K562 (cell line): ENCODE measurements around the gene MTFMT. TPM values are rescaled to one million over a fixed set of nuclear protein-coding genes. Genes with fewer than 3 reads are reported as not detected.

Experiments used
- ATAC-seq: fragments of 200-7000 bp; cut with Tn5 transposase; 3 replicates; pipeline ENCODE4 v1.9.1; 2020; ENCODE audit warnings: moderate library complexity
- BruUV-seq: library from RNA; stranded (reverse); fragments of 400-500 nt; replicated peaks from 2 replicates; lab custom pipeline; 2021; lab: Mats Ljungman, UMichigan
- CTCF ChIA-PET: fragments of 300-600 bp; formaldehyde crosslinking; extraction: SDS; loops from one replicate; lab custom pipeline; 2021; ENCODE audit warnings: low intra/inter-chr PET ratio; lab: Yijun Ruan, JAX
- POLR2A ChIA-PET: fragments of 300-600, 350-650 bp; sonication (Branson Sonifier 250); formaldehyde crosslinking; extraction: SDS; loops from one replicate; lab custom pipeline; 2021; ENCODE audit warnings: antibody characterized with exemption, inconsistent platforms; lab: Yijun Ruan, JAX
- DNase-seq, 4 experiments: peaks; one replicate each; pipeline versions ENCODE4 v3.0.0 to v3.0.0-alpha.2; 2011 to 2018; ENCODE audit warnings: low spot score in 3 of 4, mixed read lengths in 3 of 4; ENCODE audit errors: extremely low read depth in 1 of 4
- FAIRE-seq: peaks from 2 replicates; lab custom pipeline; 2011; peaks lifted over from hg19 to GRCh38; lab: Jason Lieb, UNC
- H2AFZ ChIP-seq: 2 replicates; pipeline ENCODE4 v1.6.0; 2011; ENCODE audit warnings: low read depth, low read length, control low read depth, inconsistent platforms
- H3K27ac ChIP-seq: fragments of 200-600 bp; 3 replicates; pipeline ENCODE4 v1.8.0; 2011; ENCODE audit warnings: low read depth, mild to moderate bottlenecking, control low read depth, inconsistent platforms, low read length, moderate library complexity, mixed read lengths; ENCODE audit errors: extremely low read depth
- H3K27me3 ChIP-seq, 2 experiments: fragments of 300-600 bp in 1 of 2; 2 replicates in 1 of 2; 3 replicates in 1 of 2; pipeline versions ENCODE4 v1.6.0 to v1.8.0; 2011; ENCODE audit warnings: inconsistent platforms in 2 of 2, low read length in 2 of 2, mild to moderate bottlenecking in 1 of 2, mixed read lengths in 1 of 2, moderate library complexity in 1 of 2; ENCODE audit not compliant: control insufficient read depth in 2 of 2, insufficient read depth in 2 of 2
- H3K36me3 ChIP-seq: fragments of 300-600 bp; 3 replicates; pipeline ENCODE4 v1.8.0; 2011; ENCODE audit warnings: mild to moderate bottlenecking, low read length, inconsistent platforms; ENCODE audit not compliant: control insufficient read depth, insufficient read depth
- H3K4me1 ChIP-seq, 2 experiments: fragments of 200-600 bp in 1 of 2; replicated peaks in 1 of 2; 2 replicates in 1 of 2; 3 replicates in 1 of 2; pipeline versions ENCODE4 v1.5.1 to v1.8.0; 2011; ENCODE audit warnings: inconsistent platforms in 2 of 2, low read length in 2 of 2, mild to moderate bottlenecking in 1 of 2, mixed read lengths in 1 of 2, moderate library complexity in 1 of 2; ENCODE audit not compliant: control insufficient read depth in 2 of 2, insufficient read depth in 2 of 2
- H3K4me2 ChIP-seq: 2 replicates; pipeline ENCODE4 v1.6.1; 2011; ENCODE audit warnings: low read length, control low read depth, inconsistent platforms, mixed read lengths; ENCODE audit not compliant: insufficient read depth
- H3K4me3 ChIP-seq: fragments of 200-600 bp; sonication (generic), shearing (Covaris generic); 2 replicates; pipeline ENCODE4 v1.5.1; 2016; ENCODE audit warnings: control low read depth, inconsistent platforms
- H3K79me2 ChIP-seq: fragments of 200-600 bp; 3 replicates; pipeline ENCODE4 v1.8.0; 2011; ENCODE audit warnings: low read length, inconsistent platforms; ENCODE audit not compliant: control insufficient read depth, insufficient read depth
- H3K9ac ChIP-seq, 2 experiments: 2 replicates each; pipeline versions ENCODE4 v1.6.0 to v1.6.1; 2011; ENCODE audit warnings: low read depth in 2 of 2, low read length in 2 of 2, control low read depth in 1 of 2, inconsistent platforms in 1 of 2, mild to moderate bottlenecking in 1 of 2, mixed read lengths in 1 of 2; ENCODE audit not compliant: insufficient read depth in 1 of 2
- H3K9me1 ChIP-seq: one replicate; pipeline ENCODE4 v1.6.0; 2011; ENCODE audit warnings: inconsistent platforms, mild to moderate bottlenecking, low read length, moderate library complexity; ENCODE audit not compliant: control insufficient read depth, insufficient read depth
- H3K9me3 ChIP-seq: replicated peaks from 2 replicates; pipeline ENCODE4 v1.5.1; 2011; ENCODE audit warnings: low read depth, low read length, inconsistent platforms; ENCODE audit not compliant: control insufficient read depth, insufficient read depth
- H4K20me1 ChIP-seq: replicated peaks from 2 replicates; pipeline ENCODE4 v1.6.1; 2011; ENCODE audit warnings: low read length, inconsistent platforms, mixed read lengths; ENCODE audit not compliant: control insufficient read depth, insufficient read depth
- ARHGAP35 ChIP-seq: fragments of 450-650 bp; IDR thresholded peaks from 2 replicates; pipeline ENCODE4 v1.6.1; 2018; ENCODE audit not compliant: partially characterized antibody
- FOXK2 ChIP-seq, 2 experiments: fragments of 450-650 bp; IDR thresholded peaks in 1 of 2; conservative IDR thresholded peaks in 1 of 2; 2 replicates each; pipeline ENCODE4 v1.6.1; 2016; ENCODE audit warnings: low read depth in 2 of 2, mild to moderate bottlenecking in 1 of 2
- KLF1 ChIP-seq: fragments of 450-650 bp; IDR thresholded peaks from 2 replicates; pipeline ENCODE4 v1.6.1; 2016; ENCODE audit warnings: missing genetic modification characterization, missing compliant biosample characterization
- MEF2D ChIP-seq: conservative IDR thresholded peaks from 2 replicates; pipeline ENCODE4 v1.6.1; 2016; ENCODE audit warnings: low read depth, missing genetic modification characterization, missing compliant biosample characterization
- NFRKB ChIP-seq: fragments of 450-650 bp; IDR thresholded peaks from 2 replicates; pipeline ENCODE4 v1.6.1; 2016; ENCODE audit warnings: low read depth
- RFX7 ChIP-seq: fragments of 250-450 bp; sonication (Bioruptor Pico); IDR thresholded peaks from 2 replicates; pipeline ENCODE4 v1.5.1; 2021; ENCODE audit warnings: mild to moderate bottlenecking
- SMC3 ChIP-seq: conservative IDR thresholded peaks from 2 replicates; pipeline ENCODE4 v1.6.1; 2011; ENCODE audit warnings: low read depth, low read length, improper control_type of control experiment; ENCODE audit not compliant: insufficient read depth
- TARDBP ChIP-seq: fragments of 450-650 bp; IDR thresholded peaks from 2 replicates; pipeline ENCODE4 v1.6.1; 2016
- ZNF140 ChIP-seq: fragments of 250-450 bp; sonication (Bioruptor Pico); IDR thresholded peaks from 2 replicates; pipeline ENCODE4 v1.8.0; 2021; ENCODE audit warnings: moderate library complexity, mild to moderate bottlenecking, inconsistent platforms
- ZNF175 ChIP-seq: fragments of 200-800 bp; sonication (Bioruptor generic); IDR thresholded peaks from 2 replicates; pipeline ENCODE4 v1.6.1; 2016; ENCODE audit warnings: low read depth, mild to moderate bottlenecking, missing genetic modification characterization, missing compliant biosample characterization
- ZNF253 ChIP-seq: fragments of 250-450 bp; sonication (Bioruptor Pico); conservative IDR thresholded peaks from 2 replicates; pipeline ENCODE4 v1.6.1; 2021; ENCODE audit warnings: mild to moderate bottlenecking
- ZNF316 ChIP-seq: fragments of 450-650 bp; IDR thresholded peaks from 2 replicates; pipeline ENCODE4 v1.6.1; 2016
- WGBS: fragments of 100-300 bp; shearing (Covaris generic); methylation state at CpG from one replicate; pipeline ENCODE4 v1.1.6; 2016; ENCODE audit warnings: low coverage, mixed read lengths; ENCODE audit not compliant: insufficient coverage; ENCODE audit errors: missing lambda C conversion rate; 5-methylcytosine and 5-hydroxymethylcytosine counted together
- in situ Hi-C: fragments of 300-500 bp; cut with MboI; formaldehyde crosslinking; loops from 4 replicates; pipeline ENCODE4 v1.15.0; 2018; ENCODE audit warnings: inconsistent platforms, mixed read lengths
- intact Hi-C: fragments of 100-400 bp; cut with micrococcal nuclease; formaldehyde crosslinking; loops from 2 replicates; pipeline ENCODE4 v1.14.2; 2022
- polyA plus RNA-seq, 8 experiments: library from polyadenylated mRNA; depleted of rRNA in 4 of 8; stranded (reverse) in 5 of 8; unstranded in 3 of 8; fragments of >200 nt; fragmentation: Nextera tagmentation in 2 of 8; fragmentation: Illumina TruSeq in 1 of 8; extraction: Ambion mirVana in 2 of 8; extraction: Trizol in 1 of 8; gene quantifications; 2 replicates each; pipeline versions ENCODE4 v1.2.1 to v1.2.3, GENCODE V29; 2011 to 2014; ENCODE audit warnings: inconsistent platforms in 1 of 8, missing spikeins in 1 of 8
- total RNA-seq, 7 experiments: library from RNA; depleted of rRNA in 6 of 7; stranded (reverse); fragments of >200 nt in 6 of 7; fragmentation: Illumina TruSeq in 2 of 7; extraction: Trizol in 2 of 7; gene quantifications; 2 replicates each; pipeline versions ENCODE4 v1.2.1 to v1.2.3, GENCODE V29; 2011 to 2021; ENCODE audit warnings: low replicate concordance in 1 of 7
- TF ChIP-seq, protein P1 (sequence below): fragments of 250-450 bp; sonication (Bioruptor Pico); IDR thresholded peaks from 2 replicates; pipeline ENCODE4 v1.8.0; 2022; ENCODE audit warnings: moderate library complexity, mild to moderate bottlenecking, inconsistent platforms
- TF ChIP-seq, protein P2 (sequence below): sonication (generic); formaldehyde crosslinking; IDR thresholded peaks from 2 replicates; pipeline ENCODE4 v1.8.0; 2022; ENCODE audit warnings: missing genetic modification reagents, mild to moderate bottlenecking, moderate library complexity, borderline replicate concordance
- TF ChIP-seq, protein P3 (sequence below), 2 experiments: fragments of 150-350 bp in 1 of 2; IDR thresholded peaks; 2 replicates each; pipeline ENCODE4 v1.6.1; 2012 to 2016; ENCODE audit warnings: low read depth in 2 of 2, low read length in 2 of 2, mild to moderate bottlenecking in 1 of 2, moderate library complexity in 1 of 2

Gene MTFMT
- total and polyA plus RNA-seq, 9 of the 15 experiments (the other 6 are each of a cell fraction or from before 2014, with no cell fraction given): 1.4 to 31.1 (median 16.2) TPM

DNA sequence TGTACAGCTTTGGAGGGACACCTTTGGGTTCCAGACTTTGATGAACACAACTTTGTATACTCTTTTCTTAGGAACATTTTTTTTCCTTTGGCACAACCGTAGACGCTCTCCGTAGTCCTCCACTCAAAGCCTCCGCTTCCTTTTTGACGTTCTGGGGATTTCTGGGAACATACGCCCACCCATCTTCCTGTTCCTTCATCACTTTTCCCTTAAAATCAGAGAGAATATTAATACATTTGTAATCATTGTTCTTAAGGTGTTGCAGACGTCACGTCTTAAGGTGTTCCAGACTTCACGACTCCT lies 39.3 kb downstream of the MTFMT start (continued):
- TF ChIP-seq, protein P1, sequence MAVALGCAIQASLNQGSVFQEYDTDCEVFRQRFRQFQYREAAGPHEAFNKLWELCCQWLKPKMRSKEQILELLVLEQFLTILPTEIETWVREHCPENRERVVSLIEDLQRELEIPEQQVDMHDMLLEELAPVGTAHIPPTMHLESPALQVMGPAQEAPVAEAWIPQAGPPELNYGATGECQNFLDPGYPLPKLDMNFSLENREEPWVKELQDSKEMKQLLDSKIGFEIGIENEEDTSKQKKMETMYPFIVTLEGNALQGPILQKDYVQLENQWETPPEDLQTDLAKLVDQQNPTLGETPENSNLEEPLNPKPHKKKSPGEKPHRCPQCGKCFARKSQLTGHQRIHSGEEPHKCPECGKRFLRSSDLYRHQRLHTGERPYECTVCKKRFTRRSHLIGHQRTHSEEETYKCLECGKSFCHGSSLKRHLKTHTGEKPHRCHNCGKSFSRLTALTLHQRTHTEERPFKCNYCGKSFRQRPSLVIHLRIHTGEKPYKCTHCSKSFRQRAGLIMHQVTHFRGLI (CRISPR knock-in tag): no peak
- no peak for TF ChIP-seq MEF2D (tag)

DNA sequence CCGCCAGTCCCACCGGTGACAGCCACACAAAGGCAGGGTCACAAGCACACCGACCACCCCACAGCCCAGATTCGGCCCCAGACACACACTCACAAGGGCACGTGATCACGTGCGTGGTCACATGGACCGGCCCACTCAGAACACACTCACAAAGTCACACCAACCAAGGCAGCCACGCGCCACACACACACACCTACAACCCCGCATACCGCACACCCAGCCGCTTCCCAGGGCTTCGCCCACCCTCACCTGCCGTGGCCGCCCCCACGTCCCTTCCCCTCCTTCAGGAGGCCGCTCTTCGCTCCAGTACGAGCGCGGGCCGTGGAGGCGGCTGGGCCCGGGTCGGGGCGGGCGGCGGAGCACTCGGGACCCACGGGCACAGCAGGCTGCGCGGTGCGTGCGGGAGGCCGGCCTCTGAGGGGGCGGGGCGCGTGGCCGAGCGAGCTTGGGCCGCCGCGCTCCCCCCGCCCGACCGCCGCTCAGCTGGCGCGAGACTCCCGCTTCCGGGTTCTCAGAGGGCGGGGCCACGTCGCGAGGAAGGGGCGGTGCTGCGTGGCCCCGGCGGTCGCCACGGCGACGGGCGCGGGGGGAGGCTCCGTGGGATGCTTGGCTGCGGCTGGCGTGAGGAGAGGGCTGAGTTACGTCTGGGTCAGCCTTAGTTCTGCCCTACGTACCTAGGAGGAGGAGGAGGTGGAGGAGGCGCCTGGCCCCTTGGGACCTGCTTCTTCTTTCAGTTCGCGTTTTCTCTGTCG lies 39.8 kb downstream of the MTFMT start, which contains the start of gene SPG21:
TSS of gene SPG21 (minus strand) at position 499 of the 752 bp plus-strand sequence. CDS start 6,345 bp downstream, outside the sequence.
- POLR2A ChIA-PET: interaction anchor here (0.6 to 1.7 kb wide), 9 partner anchors 11 to 424 kb away, joined by 3 to 6 read pairs (median 3); partner anchors contain the start of gene RNU5B-1
- no peaks in the 10 kb centered on the region for H3K9me3 ChIP-seq
- peak within 1 kb of the TSS; percentile 99 for H2AFZ ChIP-seq
- WGBS: under 1% methylated on average over 33 of the region's 75 CpGs
- DNase-seq (peak; percentile 97 to 98 (median 98)), FAIRE-seq (peak; percentile 89), ATAC-seq (peak; percentile 98)
- no peaks in the 10 kb centered on the region for H3K9me1 ChIP-seq
- peak within 1 kb of the TSS; percentile 85 for H3K27ac ChIP-seq
- intact Hi-C loops (no loop called here), in situ Hi-C loops (no loop called here)
- peak within 1 kb of the TSS; percentile 87 to 96 for H3K9ac ChIP-seq
- H4K20me1 ChIP-seq: no peaks in the 10 kb centered on the region
- H3K79me2 ChIP-seq: peaks cover 23% of the 10 kb centered on the region
- CTCF ChIA-PET: no interaction called here
- no TSS peak for BruUV-seq
- H3K4me3 ChIP-seq: peak within 1 kb of the TSS; percentile 83
- H3K4me1 ChIP-seq: peaks cover 5 to 14% of the 10 kb centered on the region in 2 experiments; a peak in 4 of 5 replicates
- H3K36me3 ChIP-seq: peaks cover 10% of the 10 kb centered on the region; the same call in 1 of the 3 replicates
- peak within 1 kb of the TSS; percentile 91 for H3K4me2 ChIP-seq
- H3K27me3 ChIP-seq: no peaks in the 10 kb centered on the region
- TF ChIP-seq NFRKB: peak; percentile 60; the same call in 1 of the 2 replicates
- TF ChIP-seq ZNF140: no peak
- TF ChIP-seq ZNF316: 0 out of 2 replicates have a peak, but pooled peaks have one; percentile 39
- TF ChIP-seq ZNF253: no peak
- TF ChIP-seq KLF1 (tag): peak; percentile 13; the same call in 1 of the 2 replicates
- TF ChIP-seq ARHGAP35: peak; percentile 74
- TF ChIP-seq FOXK2 (conservative IDR thresholded peaks at IDR 0.05 in 1 of 2, IDR thresholded peaks at IDR 0.05 in 1 of 2; ENCODE audit: low read depth in 2 of 2): peak; percentile 60 to 67; a peak in 3 of 4 replicates
- TF ChIP-seq ZNF175 (CRISPR knock-in tag): no peak
- no peak for TF ChIP-seq RFX7 (CRISPR knock-in tag)
- no peak for TF ChIP-seq SMC3
- TF ChIP-seq, protein P2, sequence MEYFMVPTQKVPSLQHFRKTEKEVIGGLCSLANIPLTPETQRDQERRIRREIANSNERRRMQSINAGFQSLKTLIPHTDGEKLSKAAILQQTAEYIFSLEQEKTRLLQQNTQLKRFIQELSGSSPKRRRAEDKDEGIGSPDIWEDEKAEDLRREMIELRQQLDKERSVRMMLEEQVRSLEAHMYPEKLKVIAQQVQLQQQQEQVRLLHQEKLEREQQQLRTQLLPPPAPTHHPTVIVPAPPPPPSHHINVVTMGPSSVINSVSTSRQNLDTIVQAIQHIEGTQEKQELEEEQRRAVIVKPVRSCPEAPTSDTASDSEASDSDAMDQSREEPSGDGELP (CRISPR knock-in tag): peak; percentile 98
- TF ChIP-seq, protein P3, sequence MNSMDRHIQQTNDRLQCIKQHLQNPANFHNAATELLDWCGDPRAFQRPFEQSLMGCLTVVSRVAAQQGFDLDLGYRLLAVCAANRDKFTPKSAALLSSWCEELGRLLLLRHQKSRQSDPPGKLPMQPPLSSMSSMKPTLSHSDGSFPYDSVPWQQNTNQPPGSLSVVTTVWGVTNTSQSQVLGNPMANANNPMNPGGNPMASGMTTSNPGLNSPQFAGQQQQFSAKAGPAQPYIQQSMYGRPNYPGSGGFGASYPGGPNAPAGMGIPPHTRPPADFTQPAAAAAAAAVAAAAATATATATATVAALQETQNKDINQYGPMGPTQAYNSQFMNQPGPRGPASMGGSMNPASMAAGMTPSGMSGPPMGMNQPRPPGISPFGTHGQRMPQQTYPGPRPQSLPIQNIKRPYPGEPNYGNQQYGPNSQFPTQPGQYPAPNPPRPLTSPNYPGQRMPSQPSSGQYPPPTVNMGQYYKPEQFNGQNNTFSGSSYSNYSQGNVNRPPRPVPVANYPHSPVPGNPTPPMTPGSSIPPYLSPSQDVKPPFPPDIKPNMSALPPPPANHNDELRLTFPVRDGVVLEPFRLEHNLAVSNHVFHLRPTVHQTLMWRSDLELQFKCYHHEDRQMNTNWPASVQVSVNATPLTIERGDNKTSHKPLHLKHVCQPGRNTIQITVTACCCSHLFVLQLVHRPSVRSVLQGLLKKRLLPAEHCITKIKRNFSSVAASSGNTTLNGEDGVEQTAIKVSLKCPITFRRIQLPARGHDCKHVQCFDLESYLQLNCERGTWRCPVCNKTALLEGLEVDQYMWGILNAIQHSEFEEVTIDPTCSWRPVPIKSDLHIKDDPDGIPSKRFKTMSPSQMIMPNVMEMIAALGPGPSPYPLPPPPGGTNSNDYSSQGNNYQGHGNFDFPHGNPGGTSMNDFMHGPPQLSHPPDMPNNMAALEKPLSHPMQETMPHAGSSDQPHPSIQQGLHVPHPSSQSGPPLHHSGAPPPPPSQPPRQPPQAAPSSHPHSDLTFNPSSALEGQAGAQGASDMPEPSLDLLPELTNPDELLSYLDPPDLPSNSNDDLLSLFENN (IDR thresholded peaks at IDR 0.05; ENCODE audit: low read depth in 2 of 2, low read length in 2 of 2): peak in 1 of 2 experiments; percentile 48; a peak in 1 of 4 replicates
- peak; percentile 86; the same call in 1 of the 2 replicates for TF ChIP-seq TARDBP
